Adrenal gland (tissue), 12 donors: ENCODE data around the gene POMT1. TPM values are rescaled to one million over a fixed set of nuclear protein-coding genes. Genes with fewer than 3 reads are reported as not detected.

ENCODE experiments used
- DNase-seq, 7 donors: peaks; one replicate each; pipeline ENCODE4 v3.0.0-alpha.2; 2019 to 2020
- H3K27ac ChIP-seq, 5 donors: fragments of 200-600 bp; sonication (generic) in 4 of 5; 1 replicate in 3 of 5; 2 replicates in 2 of 5; pipeline versions ENCODE4 v1.5.1 to v1.8.0; 2016 to 2020; ENCODE audit warnings: mild to moderate bottlenecking in 1 of 5
- H3K27me3 ChIP-seq: fragments of 200-600 bp; 2 replicates; pipeline ENCODE4 v1.8.0; 2021
- H3K36me3 ChIP-seq, 2 donors: fragments of 200-600 bp; replicated peaks in 1 of 2; 1 replicate in 1 of 2; 2 replicates in 1 of 2; pipeline versions ENCODE4 v1.5.1 to v1.8.0; 2018 to 2022
- H3K4me1 ChIP-seq, 2 donors: fragments of 200-600 bp; replicated peaks in 1 of 2; 1 replicate in 1 of 2; 2 replicates in 1 of 2; pipeline versions ENCODE4 v1.5.1 to v1.8.0; 2018 to 2021
- H3K4me3 ChIP-seq, 4 donors: fragments of 200-600 bp; sonication (generic) in 3 of 4; one replicate each; pipeline ENCODE4 v1.5.1; 2016 to 2018
- H3K9me3 ChIP-seq, 3 donors: fragments of 200-600 bp; sonication (generic) in 1 of 3; replicated peaks in 1 of 3; 1 replicate in 2 of 3; 2 replicates in 1 of 3; pipeline versions ENCODE4 v1.5.1 to v1.8.0; 2016 to 2021
- CTCF ChIP-seq, 6 experiments: fragments of 450-650 bp in 4 of 6; fragments of 200-600 bp in 2 of 6; sonication (generic) in 1 of 6; IDR thresholded peaks; 1 replicate in 5 of 6; 2 replicates in 1 of 6; pipeline versions ENCODE4 v1.5.1 to v1.8.0; 2016 to 2021; ENCODE audit warnings: antibody characterized with exemption in 6 of 6, mild to moderate bottlenecking in 2 of 6, moderate library complexity in 1 of 6
- POLR2A ChIP-seq, 2 donors: fragments of 450-650 bp; IDR thresholded peaks; one replicate each; pipeline ENCODE4 v1.6.1; 2017; ENCODE audit warnings: antibody characterized with exemption in 2 of 2, mild to moderate bottlenecking in 2 of 2, moderate library complexity in 1 of 2
- WGBS, 4 donors: extraction: QIAGEN DNeasy Blood & Tissue Kit in 2 of 4; methylation state at CpG; one replicate each; pipeline versions ENCODE4 v1.1.5 to v1.1.7; 2013 to 2017; 5-methylcytosine and 5-hydroxymethylcytosine counted together
- intact Hi-C, 2 donors: fragments of 100-400 bp; cut with DNase I; formaldehyde crosslinking; loops; one replicate each; pipeline versions ENCODE4 v1.14.1 to v1.15.0; 2022 to 2023
- polyA plus RNA-seq, 3 donors: library from polyadenylated mRNA; stranded (reverse); fragments of 200-250 nt in 2 of 3; fragments of 350-450 nt in 1 of 3; fragmentation: Illumina TruSeq in 1 of 3; extraction: RNeasy Lipid Tissue Mini Kit (QIAGEN cat#74804) in 1 of 3; gene quantifications; one replicate each; pipeline ENCODE4 v1.2.3, GENCODE V29; 2013 to 2014
- total RNA-seq, 9 donors: library from RNA; depleted of rRNA in 4 of 9; stranded (reverse); fragments of >200 nt in 4 of 9; fragments of 120-200 nt in 1 of 9; fragmentation: NEBNext Ultra II Directional in 1 of 9; extraction: Animal tissue kit (Norgen Biotek cat#: 25700) in 1 of 9; gene quantifications; one replicate each; pipeline versions ENCODE4 v1.1.0 to v1.2.4, GENCODE V29; 2013 to 2023
- donor health status: healthy with polysubstance abuse.
- donor health status: Bipolar disorder and iron deficiency.
- donor health status: DM: yes; HTN: yes; CAD: no.
- donor health status: DM: no; HTN: no; CAD: no.
- donor health status: DM: no; HTN: no; CAD: no.
- donor health status: DM: yes; HTN: yes; CAD: no.

POMT1 gene
- total and polyA plus RNA-seq, 12 donors: 10.1 to 60.9 (median 33.0) TPM

- H3K36me3 ChIP-seq: peaks cover 0 to 44% of the 10 kb centered on the region in 2 donors
- TF ChIP-seq POLR2A (IDR thresholded peaks at IDR 0.05) (no peak), CTCF (IDR thresholded peaks at IDR 0.05) (no peak)
These were observed 27.2 kb downstream of the POMT1 start for GRCh38 chr9:131529597-131530545.

GRCh38 chr9:131530546-131530919, 27.8 kb downstream of the POMT1 start:
- peak overlapping the region in 4 of 5 donors; percentile 43 to 86 (median 66) for H3K27ac ChIP-seq
- peak overlapping the region; percentile 62 to 94 (median 86) for H3K4me3 ChIP-seq
- H3K9me3 ChIP-seq: no peaks in the 10 kb centered on the region
- DNase-seq: peak; percentile 38 to 70 (median 61)
- intact Hi-C loops: no loop called here
- peak in 3 of 6 experiments; percentile 2 to 26 (median 23) for TF ChIP-seq CTCF (IDR thresholded peaks at IDR 0.05)
- TF ChIP-seq POLR2A (IDR thresholded peaks at IDR 0.05): no peak
- no peaks in the 10 kb centered on the region for H3K27me3 ChIP-seq
- 1 to 5% (median 2%) methylated on average over 16 to 29 of the region's 29 CpGs for WGBS, 4 donors
- H3K4me1 ChIP-seq: peaks cover 10 to 15% of the 10 kb centered on the region in 2 donors
- peaks cover 0 to 38% of the 10 kb centered on the region in 2 donors for H3K36me3 ChIP-seq

More at GRCh38 chr9:131529597-131530545, 27.2 kb downstream of the POMT1 start:
- intact Hi-C loops: no loop called here
- no peaks in the 10 kb centered on the region for H3K9me3 ChIP-seq
- 56 to 70% (median 63%) methylated on average over 9 to 24 of the region's 24 CpGs for WGBS, 4 donors
- peaks cover 10 to 15% of the 10 kb centered on the region in 2 donors for H3K4me1 ChIP-seq
- peak overlapping the region in 1 of 5 donors; percentile 86 for H3K27ac ChIP-seq
- DNase-seq: no peak
- peak overlapping the region in 3 of 4 donors; percentile 85 to 94 (median 86) for H3K4me3 ChIP-seq
- H3K27me3 ChIP-seq: no peaks in the 10 kb centered on the region

GRCh38 chr9:131530920-131531832, 28.5 kb downstream of the POMT1 start, which contains the start of gene UCK1:
Gene UCK1, minus strand, starts transcription at chr9:131531263. Its CDS starts 89 bp downstream, at chr9:131531174.
- intact Hi-C loops: no loop called here
- H3K27ac ChIP-seq: peak within 1 kb of the TSS in 4 of 5 donors; percentile 43 to 86 (median 66)
- H3K4me3 ChIP-seq: peak within 1 kb of the TSS; percentile 62 to 94 (median 86)
- no peaks in the 10 kb centered on the region for H3K27me3 ChIP-seq
- peaks cover 0 to 31% of the 10 kb centered on the region in 2 donors for H3K36me3 ChIP-seq
- H3K9me3 ChIP-seq: no peaks in the 10 kb centered on the region
- peak; percentile 76 to 86 (median 79) for DNase-seq
- TF ChIP-seq CTCF (IDR thresholded peaks at IDR 0.05) (no peak), POLR2A (IDR thresholded peaks at IDR 0.05) (peak in 1 of 2 donors; percentile 62)
- 7 to 55% (median 25%) methylated on average over 4 to 103 of the region's 103 CpGs for WGBS, 4 donors
- peaks cover 10 to 15% of the 10 kb centered on the region in 2 donors for H3K4me1 ChIP-seq
